NK-92 treated with Interleukin-12 subunit alpha and Interleukin-12 subunit beta, amount 100 ng/mL, for 24 hours (cell line): ENCODE measurements around the gene PEAK1.

Experiments
- DNase-seq: peaks from one replicate; lab custom pipeline; 2025; lab: John Stamatoyannopoulos, UW

PEAK1 gene

GRCh38 chr15:77358545-77359240 is 61.2 kb downstream of the PEAK1 start:
- no peak for DNase-seq

DNA sequence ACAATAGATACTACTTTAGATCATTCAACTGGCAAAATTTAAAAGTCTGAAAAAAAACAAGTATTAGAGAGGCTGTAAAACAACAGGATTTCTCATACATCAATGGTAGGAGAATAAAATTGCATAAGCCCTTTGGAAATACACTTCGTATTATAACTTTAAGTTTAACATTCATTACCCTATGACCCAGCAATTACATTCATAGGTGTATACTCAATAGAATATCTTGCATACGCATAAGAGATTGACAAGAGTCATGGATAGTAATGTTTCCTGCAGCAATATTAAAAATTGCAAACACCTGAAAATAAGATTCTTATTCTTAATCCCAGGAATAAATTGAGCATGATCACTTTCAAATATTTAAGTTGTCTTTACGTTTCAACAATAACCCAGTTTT is 63.6 kb downstream of the PEAK1 start:
- no peak for DNase-seq

- no peak for DNase-seq
Measured at GRCh38 chr15:77355321-77355720, 64.6 kb downstream of the PEAK1 start.

GRCh38 chr15:77354063-77354462 is 65.8 kb downstream of the PEAK1 start:
- DNase-seq, result no peak

DNA sequence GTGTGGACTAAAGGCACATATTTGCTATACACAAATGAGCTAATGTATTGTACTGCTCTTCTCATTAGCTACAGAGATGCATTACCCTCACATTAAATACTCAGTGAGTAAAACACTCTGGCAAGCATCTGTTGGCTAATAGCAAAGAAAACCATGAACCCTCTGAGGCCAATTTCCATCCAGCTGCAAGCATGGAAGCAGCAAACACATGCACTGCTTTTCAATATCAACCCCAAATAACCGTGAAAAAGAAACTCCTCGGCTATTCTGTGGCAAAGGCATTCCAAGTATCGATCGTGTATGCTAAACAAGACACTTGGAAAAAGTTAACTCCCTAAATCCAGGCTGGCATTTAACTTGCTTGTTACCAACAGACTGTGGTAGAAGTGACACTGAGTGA is 67.0 kb downstream of the PEAK1 start:
- no peak for DNase-seq

DNA sequence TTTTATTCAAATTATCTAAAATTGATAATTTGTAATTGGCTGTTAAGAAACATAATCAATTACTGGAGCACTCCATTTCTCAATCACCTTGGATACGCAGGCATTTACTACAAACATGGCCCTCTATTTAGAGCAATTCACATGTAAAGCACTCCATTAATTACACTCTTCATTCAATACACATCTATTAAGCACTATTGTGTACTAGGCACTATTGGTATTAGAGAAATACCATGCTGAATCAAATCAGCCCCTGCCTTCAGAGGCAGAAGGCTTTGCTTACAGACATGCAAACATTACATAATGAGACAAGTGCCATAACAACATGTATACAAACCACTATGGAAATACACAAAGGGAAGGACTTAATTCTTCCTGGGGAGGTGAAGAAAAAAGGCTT is 69.1 kb downstream of the PEAK1 start:
- no peak for DNase-seq

DNA sequence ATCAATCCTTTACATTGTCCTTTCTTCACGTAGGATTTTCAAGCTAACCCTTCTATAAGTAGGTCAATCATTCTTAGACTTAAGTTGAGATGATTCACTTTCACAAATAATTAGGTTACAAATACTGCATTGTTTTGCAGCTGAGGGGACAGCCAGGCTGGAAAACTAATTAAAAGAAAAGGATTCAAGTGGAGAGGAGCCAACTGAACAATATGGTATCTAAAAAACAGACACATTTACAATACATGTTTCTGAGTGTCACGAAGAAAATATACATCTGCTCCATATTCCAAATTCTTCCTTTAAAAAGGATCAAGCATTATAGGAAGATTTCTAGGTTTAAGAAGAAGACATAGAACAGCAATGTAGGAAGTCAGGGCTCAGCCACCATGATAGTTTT is 70.2 kb downstream of the PEAK1 start:
- DNase-seq, result no peak

DNA sequence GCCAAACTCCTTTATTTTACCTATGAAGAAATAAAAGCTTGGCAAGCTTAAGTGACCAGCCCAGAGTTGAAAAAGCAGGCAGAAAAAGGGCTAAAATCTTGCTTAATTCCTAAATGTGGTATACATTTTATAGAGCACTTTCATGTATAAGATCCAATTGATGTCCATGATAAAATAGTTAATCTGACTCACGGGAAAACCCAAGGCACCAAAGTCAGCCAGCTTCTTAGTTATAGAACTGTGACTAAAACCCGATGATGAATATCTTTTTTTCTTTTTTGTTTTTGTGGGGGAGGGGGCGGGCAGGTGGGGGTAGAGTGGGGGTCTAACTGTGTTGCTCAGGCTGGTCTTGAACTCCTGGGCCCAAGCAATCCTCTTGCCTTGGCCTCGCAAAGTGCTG is 71.4 kb downstream of the PEAK1 start:
- DNase-seq, result no peak

DNA sequence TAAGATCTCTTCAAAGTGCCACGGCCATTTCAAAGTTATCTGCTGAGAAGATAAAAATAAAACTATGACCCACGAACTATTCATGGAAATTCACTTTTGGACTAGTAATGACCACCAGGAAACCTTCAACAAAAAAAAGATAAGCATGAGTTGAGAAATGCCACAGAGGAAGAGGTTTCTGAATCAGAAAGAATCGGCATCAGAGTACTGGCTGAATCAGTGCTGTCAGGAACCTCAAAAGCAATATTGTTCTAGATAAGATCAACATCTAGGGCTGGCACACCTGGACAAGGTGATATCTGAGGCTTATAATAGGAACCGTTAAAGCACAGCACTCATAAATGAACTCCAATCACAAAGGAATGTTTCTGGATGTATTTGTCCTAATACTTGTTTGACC is 72.7 kb downstream of the PEAK1 start:
- no peak for DNase-seq

DNA sequence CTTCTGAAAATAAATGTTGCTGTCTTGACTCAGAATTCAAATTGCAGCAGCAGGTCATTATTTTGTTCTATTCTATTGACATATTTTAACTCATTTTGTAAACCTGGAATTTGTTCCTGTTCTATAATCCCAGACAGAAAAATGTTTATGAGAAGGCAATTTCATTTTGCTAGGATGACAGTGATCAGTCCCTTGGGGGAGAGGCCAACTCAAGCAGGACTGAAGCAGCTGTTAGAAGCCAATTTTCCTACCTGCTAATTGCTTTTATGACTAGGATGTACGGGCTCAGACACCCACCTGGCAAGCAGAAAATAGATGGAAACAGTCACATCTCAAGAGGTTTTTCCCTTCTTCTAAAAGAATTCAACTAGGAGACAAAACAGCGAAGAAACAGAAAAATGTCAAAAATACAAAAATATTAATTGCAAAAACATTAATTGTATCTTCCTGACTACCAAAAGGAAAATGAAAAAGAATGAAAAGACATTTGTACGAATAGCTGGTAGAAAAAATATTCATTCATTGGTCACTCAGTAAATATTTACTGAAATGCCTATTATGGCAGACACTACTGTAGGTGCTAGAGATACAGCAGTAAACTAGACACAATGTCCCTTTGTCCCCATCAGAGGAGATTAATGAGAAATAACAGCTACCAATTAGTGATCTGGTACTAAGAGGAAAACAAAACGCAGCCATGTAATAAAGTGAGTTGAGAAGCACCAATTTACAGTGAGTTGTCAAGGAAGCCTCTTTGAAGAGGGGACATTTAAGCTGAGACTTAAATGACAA is 73.5 kb downstream of the PEAK1 start:
- no peak for DNase-seq

GRCh38 chr15:77342807-77343206 is 77.1 kb downstream of the PEAK1 start:
- no peak for DNase-seq

GRCh38 chr15:77340245-77340644 is 79.7 kb downstream of the PEAK1 start:
- DNase-seq, result no peak

GRCh38 chr15:77336006-77336405 is 83.9 kb downstream of the PEAK1 start:
- no peak for DNase-seq

DNA sequence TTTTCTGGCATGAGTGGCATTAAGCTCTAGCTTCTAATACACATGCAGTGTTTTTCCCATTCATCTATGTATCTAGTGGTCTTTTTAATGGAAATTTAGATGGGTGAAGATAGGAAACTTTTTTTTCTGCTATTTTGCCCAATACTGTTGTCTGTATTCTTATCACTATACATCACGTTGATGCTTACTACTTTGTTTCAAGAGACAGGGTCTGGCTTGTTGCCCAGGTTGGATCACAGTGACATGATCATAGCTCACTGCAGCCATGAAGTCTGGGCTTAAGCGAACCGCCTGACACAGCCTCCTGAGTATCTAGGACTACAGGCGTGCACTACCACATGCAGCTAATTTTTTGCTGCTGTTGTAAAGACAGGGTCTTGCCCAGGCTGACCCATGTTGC is 84.6 kb downstream of the PEAK1 start:
- DNase-seq, result no peak

- DNase-seq, result no peak
Measured at GRCh38 chr15:77333166-77333565, 86.7 kb downstream of the PEAK1 start.

- no peak for DNase-seq
Measured at GRCh38 chr15:77329202-77329601, 90.7 kb downstream of the PEAK1 start.

DNA sequence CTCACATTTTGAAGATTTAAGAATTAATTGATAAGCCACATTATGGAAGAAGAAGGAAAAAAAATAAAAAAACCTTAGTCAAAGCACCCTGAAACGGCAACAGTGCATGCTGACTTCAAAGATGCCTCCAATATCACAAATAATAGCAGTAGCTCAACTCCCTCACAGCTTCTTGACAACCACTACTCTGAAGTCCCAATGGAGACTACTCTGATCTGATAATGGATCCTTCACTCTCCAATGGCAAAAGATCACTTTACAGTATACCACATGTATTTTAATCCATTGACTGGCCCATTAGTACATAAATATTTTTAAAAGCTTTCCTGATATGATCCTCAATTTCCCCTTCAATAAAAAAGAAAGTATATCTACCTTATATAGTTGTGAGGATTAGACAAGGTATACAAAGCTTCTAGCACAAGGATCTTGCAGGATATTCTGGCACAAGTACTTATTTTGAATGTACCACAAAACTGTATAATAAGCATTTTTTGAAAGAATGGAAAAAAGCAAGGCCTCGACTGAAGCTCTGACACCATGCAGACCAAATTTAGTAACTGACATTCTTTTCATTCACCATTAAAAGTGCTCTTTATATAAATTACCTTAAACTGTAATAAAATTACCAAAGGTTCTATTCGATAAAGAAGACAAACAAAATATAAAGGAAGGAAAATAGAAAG is 91.9 kb downstream of the PEAK1 start:
- no peak for DNase-seq

DNA sequence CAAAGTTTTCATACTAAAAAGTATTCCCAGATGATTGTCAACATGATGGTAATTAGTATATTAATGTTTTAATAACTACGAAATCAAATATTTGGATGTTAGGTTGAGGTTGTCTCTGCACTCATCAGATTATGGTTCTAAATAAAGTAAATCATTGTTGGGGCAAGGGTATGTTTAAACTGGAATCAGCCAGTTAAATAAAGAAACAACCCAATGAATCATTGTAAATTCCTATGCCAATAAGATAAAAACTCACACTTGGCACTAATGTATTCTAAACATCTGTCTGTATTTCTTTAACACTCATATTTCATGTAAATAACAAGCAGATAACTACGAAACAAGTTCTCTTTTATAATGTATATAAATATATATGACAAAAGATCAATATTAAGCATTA is 92.7 kb downstream of the PEAK1 start:
- DNase-seq, result no peak

DNA sequence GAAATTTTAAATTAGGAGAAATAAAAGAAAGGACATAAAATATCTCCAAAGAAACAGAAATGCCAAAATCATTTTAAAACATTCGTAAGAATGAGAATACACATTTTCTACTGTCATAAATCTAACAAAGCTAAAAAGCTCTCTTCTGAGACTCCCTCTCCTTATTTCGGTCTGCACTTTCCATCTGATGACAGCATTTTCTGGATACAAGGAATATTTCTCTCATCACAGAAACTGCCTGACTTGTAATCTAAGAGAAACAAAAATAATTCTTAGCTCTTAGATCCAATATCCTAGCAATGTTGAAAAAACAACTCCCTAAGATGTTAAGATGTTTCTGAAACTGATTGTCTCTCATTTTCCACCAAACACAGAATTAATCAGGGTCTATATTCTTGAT is 93.5 kb downstream of the PEAK1 start:
- DNase-seq, result no peak

GRCh38 chr15:77312523-77312922 is 107.4 kb downstream of the PEAK1 start:
- no peak for DNase-seq

GRCh38 chr15:77311618-77312398 is 108.1 kb downstream of the PEAK1 start:
- no peak for DNase-seq

DNA sequence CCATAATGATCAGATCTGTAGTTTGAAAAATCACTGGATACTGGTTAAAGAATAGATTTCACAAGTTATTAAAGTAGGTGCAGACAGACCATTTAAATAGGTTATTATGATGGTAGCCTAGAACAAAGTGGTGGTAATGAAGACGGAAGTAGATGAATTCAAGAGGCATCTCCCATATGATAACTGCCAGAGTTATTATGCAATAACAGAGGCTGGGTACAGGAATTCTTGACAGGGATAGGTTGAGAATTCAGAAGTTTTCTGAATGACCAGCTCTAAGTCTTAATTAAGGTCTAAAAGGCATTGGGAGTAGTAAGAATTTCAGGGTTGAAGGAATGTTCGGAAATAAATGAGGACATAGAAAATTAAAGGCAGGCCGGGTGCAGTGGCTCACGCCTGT is 108.9 kb downstream of the PEAK1 start:
- DNase-seq, result no peak
